ENCODE measurements around the gene HBE1.

The HBE1 gene

DNA sequence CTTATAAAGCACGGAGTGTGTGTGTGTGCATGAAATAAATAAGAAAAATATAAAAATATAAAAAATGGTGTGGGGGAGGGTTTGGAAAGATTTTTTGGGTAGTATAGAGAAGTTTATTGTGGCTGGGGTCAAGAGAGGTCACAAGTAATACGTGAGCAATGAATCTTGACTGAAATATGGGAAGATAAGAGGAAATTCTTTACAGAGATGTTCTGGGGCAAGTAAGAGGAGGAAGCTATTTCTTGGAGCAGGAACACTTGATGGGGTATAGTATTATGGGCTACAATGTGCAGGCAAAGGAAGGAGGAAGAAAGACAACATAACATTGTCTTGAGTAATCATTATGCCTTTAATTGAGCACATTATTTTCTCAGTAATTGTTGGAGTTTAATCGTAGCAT is 37.6 kb downstream of the HBE1 start:
- no peak for DNase-seq

DNA sequence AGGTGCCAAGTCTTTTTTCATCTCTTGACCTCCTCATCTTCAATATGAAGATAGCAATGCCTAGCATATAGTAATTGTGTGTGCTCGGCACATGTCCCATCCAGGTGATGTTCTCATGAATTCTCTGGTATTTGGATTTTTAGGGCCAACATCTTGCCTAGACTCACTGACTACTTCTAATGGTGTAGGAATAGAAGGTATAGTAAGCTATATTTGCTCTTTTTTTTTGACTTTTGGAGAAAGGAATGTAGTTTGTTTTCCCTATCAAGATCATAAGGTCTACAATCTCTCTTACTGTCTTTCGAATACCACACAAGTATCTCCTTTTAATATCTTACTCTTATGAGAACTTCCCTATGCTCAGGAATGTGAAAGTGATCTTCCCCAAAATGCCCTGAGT is 38.6 kb downstream of the HBE1 start:
- no peak for DNase-seq

DNA sequence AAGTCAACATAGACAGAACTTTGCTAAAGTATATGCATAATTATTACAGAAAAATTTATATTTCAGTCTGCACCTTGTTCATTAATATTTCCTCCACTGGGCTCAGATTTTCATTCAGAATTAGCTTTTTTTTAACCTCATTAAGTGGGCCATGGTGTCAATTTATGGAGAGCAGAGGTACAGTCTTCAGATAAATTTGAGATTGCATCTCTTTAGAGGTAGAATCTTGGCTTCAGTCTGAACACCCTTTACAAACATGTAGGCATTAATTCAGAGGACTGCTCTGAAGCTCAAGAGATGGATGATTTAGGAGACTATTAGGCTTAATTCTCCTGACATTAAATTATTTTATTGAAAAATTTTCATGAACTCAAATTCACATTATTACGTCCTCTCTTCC is 39.5 kb downstream of the HBE1 start:
- no peak for DNase-seq

DNA sequence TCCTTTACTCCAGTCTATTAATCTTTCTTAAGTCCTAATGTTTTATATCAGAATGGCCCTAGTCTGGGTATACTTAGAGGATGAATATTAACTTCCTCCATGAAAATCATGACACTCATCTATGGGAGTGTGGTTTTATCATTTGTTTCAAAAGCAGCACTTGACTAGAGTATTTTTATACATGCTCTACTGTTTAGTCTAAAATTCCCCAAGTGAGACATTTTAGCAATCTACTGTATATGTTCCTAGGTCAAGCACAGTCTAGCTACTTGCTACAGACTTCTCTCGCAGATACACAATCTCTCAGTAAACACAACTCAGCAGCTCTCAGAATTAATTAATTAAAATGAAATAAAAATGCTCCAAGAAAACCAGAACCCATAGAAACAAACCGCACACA is 39.9 kb downstream of the HBE1 start:
- no peak for DNase-seq

DNA sequence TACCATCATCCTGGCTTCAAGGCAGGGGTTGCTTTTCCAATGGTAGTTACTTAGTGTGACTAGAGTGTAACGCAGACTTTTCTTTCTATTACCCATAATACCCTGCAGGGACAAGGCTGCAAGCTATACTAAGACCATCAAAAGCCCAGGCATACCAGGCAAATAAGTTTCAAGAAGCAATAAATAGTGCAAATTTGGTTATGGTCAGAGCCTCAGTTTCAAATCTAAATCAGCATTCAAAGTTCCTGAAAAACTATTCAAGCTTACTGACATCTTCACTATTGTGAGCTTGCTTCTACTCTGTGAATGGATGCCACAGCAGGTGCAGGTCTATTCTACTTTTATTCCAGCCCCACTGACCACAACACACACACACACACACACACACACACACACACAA is 40.4 kb downstream of the HBE1 start:
- DNase-seq, result no peak

DNA sequence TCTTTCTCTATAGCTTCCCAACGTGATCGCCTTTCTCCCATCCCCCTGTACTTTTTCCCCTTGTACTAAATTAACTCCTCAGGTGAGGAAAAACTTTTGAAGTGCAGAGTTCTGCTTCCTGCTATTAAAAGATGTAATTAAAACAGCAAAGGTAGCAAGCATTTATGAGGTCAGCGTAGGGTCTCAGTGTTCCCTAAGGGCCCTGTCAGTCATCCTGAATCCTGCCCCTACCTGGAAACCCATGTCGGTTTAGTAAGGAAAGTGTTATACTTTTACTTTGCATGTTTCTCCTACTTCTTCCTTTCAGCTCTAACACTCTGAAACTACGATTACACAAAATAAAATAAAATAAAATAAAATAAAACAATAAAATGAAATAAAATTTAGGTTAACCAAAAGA is 41.6 kb downstream of the HBE1 start:
- DNase-seq, result no peak

DNA sequence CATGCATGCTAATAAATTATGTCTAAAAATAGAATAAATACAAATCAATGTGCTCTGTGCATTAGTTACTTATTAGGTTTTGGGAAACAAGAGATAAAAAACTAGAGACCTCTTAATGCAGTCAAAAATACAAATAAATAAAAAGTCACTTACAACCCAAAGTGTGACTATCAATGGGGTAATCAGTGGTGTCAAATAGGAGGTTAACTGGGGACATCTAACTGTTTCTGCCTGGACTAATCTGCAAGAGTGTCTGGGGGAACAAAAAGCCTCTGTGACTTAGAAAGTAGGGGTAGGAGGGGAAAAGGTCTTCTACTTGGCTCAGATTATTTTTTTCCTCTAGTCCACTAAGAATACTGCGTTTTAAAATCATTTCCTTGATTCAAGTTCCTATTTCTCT is 42.1 kb downstream of the HBE1 start:
- DNase-seq, result no peak

DNA sequence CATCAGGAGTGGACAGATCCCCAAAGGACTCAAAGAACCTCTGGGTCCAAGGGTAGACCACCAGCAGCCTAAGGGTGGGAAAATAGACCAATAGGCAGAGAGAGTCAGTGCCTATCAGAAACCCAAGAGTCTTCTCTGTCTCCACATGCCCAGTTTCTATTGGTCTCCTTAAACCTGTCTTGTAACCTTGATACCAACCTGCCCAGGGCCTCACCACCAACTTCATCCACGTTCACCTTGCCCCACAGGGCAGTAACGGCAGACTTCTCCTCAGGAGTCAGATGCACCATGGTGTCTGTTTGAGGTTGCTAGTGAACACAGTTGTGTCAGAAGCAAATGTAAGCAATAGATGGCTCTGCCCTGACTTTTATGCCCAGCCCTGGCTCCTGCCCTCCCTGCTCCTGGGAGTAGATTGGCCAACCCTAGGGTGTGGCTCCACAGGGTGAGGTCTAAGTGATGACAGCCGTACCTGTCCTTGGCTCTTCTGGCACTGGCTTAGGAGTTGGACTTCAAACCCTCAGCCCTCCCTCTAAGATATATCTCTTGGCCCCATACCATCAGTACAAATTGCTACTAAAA is 42.9 kb downstream of the HBE1 start, which contains the start of gene HBB:
Gene HBB, minus strand, starts transcription at position 340 of the 579 bp plus-strand sequence. Its CDS starts 50 bp downstream, at position 290.
- DNase-seq, result no peak

DNA sequence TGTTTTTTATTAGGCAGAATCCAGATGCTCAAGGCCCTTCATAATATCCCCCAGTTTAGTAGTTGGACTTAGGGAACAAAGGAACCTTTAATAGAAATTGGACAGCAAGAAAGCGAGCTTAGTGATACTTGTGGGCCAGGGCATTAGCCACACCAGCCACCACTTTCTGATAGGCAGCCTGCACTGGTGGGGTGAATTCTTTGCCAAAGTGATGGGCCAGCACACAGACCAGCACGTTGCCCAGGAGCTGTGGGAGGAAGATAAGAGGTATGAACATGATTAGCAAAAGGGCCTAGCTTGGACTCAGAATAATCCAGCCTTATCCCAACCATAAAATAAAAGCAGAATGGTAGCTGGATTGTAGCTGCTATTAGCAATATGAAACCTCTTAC is 44.3 kb downstream of the HBE1 start:
- no peak for DNase-seq

DNA sequence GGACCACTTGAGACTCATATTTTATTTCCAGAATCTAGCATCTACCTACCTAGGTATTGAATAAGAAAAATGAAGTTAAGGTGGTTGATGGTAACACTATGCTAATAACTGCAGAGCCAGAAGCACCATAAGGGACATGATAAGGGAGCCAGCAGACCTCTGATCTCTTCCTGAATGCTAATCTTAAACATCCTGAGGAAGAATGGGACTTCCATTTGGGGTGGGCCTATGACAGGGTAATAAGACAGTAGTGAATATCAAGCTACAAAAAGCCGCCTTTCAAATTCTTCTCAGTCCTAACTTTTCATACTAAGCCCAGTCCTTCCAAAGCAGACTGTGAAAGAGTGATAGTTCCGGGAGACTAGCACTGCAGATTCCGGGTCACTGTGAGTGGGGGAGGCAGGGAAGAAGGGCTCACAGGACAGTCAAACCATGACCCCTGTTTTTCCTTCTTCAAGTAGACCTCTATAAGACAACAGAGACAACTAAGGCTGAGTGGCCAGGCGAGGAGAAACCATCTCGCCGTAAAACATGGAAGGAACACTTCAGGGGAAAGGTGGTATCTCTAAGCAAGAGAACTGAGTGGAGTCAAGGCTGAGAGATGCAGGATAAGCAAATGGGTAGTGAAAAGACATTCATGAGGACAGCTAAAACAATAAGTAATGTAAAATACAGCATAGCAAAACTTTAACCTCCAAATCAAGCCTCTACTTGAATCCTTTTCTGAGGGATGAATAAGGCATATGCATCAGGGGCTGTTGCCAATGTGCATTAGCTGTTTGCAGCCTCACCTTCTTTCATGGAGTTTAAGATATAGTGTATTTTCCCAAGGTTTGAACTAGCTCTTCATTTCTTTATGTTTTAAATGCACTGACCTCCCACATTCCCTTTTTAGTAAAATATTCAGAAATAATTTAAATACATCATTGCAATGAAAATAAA is 44.9 kb downstream of the HBE1 start:
- DNase-seq, result no peak

DNA sequence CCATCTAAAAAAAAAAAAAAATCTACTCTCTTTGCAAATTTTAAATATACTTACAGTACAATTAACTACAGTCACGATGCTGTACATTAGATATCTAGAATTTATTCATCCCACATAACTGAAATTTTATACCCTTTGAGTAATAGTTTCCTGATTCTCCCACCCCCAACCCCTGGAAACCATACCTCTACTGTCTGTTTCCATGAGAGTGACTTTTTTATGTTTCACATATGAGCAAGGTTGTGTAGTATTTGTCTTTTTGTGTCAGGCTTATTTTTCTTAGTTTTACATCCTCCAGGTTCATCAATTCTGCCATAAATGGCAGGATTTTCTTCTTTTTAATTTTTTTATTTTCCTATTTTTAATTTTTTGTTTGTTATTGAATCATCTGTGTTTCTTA is 46.1 kb downstream of the HBE1 start:
- DNase-seq, result no peak

DNA sequence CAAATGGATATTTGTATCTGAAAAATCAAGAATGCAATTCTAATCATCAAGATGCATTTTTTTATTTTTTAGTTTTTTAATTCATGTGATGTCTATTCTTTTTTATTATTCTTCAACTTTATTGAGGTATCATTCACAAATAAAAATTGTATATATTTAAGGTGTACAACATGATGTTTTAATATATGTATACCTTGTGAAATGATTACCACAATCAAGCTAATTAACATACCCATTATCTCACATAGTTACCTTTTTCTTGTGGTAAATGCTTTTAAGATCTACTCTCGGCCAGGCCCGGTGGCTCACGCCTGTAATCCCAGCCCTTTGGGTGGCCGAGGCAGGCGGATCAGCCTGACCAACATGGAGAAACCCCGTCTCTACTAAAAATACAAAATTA is 46.6 kb downstream of the HBE1 start:
- no peak for DNase-seq

All from right hindlimb (tissue), 1 donor.